HG03571 (cell line): ENCODE measurements around the gene PRB3.

Experiments used
- ATAC-seq: cut with Tn5 transposase; IDR thresholded peaks from one replicate; pipeline ENCODE4 v1.9.1; 2021; ENCODE audit not compliant: unreplicated experiment

PRB3 gene

GRCh38 chr12:11269607-11270006 is at the start of gene PRB3:
Gene PRB3 (minus strand): TSS chr12:11269707. CDS start chr12:11269669, 38 bp downstream.
- ATAC-seq = no peak

GRCh38 chr12:11310336-11310735 is 40.8 kb upstream of the PRB3 start, which contains the start of gene PRB4:
Gene PRB4 (minus strand): TSS chr12:11310436. CDS start chr12:11310398, 38 bp downstream.
- no peak for ATAC-seq

- ATAC-seq = no peak
Observed at GRCh38 chr12:11307143-11307542, 37.6 kb upstream of the PRB3 start.

DNA sequence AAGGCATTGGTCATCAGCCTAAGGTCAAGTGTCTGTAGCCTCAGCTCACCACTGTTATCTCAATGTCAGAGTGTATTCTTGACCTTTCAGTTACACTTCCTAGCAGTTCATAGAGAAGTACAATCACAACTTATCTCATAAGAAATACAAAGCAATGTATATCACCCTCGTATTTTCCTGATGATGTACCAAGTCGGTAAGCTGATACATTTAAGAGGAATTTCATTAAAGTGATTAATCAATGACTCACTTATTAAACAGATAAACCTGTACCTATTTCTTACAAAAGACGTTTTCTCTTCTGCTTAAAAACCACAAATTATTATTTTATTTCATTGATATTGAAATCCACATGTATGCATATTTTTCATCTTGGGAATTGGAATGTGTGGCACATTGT is 3.9 kb upstream of the PRB3 start:
- no peak for ATAC-seq

- no peak for ATAC-seq
Observed at GRCh38 chr12:11264501-11264900, 5.0 kb downstream of the PRB3 start.

- ATAC-seq = no peak
Observed at GRCh38 chr12:11246489-11246888, 23.0 kb downstream of the PRB3 start.

GRCh38 chr12:11242656-11243055 is 26.9 kb downstream of the PRB3 start:
- ATAC-seq = no peak

- ATAC-seq = no peak
Observed at GRCh38 chr12:11240348-11240930, 29.1 kb downstream of the PRB3 start.

GRCh38 chr12:11238275-11238674 is 31.2 kb downstream of the PRB3 start:
- ATAC-seq = no peak

DNA sequence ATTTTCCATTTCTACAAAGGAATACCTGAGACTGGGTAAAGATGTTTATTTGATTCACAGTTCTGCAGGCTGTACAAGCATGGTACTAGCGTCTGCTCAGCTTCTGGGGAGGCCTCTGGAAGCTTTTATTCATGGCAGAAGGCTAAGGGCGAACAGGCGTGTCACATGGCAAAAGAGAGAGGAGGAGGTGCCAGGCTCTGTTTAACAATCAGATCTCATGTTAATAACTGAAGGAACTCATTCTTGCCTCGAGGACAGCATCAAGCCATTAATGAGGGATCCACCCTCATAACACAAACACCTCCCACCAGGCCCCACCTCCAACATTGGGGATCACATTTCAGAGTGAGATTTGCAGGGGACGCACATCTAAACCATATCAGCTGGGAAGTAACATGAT is 36.0 kb downstream of the PRB3 start:
- ATAC-seq = no peak

- ATAC-seq = no peak
Observed at GRCh38 chr12:11228296-11228879, 41.1 kb downstream of the PRB3 start.

GRCh38 chr12:11227373-11227772 is 42.1 kb downstream of the PRB3 start:
- ATAC-seq = no peak
